ENCODE data around the gene CARD6.
A peak's percentile ranks its signal among the peaks of the same experiment; 100 is the strongest.
"Not testable (repeated sequence)": the region's sequence is repeated elsewhere in the genome, so short reads cannot be mapped to it uniquely, and the experiment has no call there.

CARD6 gene

DNA sequence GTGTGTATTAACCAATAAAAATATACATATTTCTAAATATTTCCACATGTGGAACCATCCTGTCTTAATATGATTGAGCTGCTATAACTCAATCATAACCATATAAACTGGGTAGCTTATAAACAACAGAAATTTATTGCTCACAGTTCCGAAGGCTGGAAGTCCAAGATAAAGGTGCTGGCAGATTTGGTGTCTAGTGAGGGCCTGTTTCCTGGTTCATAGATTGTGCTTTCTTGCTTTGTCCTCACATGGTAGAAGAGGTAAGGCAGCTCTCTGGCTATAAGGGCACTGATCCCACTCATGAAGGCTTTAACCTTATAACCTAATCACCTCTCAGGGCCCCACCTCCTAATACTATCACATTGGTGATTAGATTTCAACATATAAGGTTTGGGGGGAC is 29.0 kb upstream of the CARD6 start:
- Histone ChIP-seq H3K9me3 (ENCODE audit: insufficient read depth, low read length, severe bottlenecking) (no peaks in the 10 kb centered on the region), H3K9ac (ENCODE audit: low read depth, low read length) (no peak overlapping the region)

DNA sequence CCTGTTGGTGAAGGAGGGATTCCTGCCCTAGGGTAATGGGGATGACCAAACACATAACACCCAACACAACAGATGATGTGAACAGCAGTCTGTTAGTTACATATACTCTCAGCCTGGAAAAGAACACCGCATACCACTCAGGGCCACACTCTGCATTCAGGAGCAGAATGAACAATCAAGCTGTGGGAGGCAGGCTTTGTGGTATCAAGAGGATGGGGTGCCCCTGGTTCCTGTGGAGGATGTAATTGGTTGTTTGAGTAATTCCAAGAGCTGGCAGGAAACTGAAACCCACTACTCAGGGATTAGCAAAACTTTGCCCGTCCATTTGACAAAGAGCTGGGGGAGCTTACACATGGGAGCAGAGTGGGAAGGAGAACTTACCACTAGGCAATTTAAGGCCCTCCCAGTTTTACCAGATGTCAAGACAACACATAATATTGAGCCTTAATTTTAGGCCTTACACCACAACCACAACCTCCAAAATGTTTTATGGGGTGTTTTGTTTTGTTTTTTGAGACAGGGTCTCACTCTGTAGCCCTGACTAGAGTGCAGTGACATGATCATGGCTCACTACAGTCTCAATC is 27.4 kb upstream of the CARD6 start:
- no peaks in the 10 kb centered on the region for H3K9me3 ChIP-seq (ENCODE audit: insufficient read depth, low read length, severe bottlenecking)
- DNase-seq (no peak), ATAC-seq (ENCODE audit: insufficient read depth, low read depth) (no peak)
- H4K20me1 ChIP-seq (ENCODE audit: insufficient read depth, low read length), result no peaks in the 10 kb centered on the region
- no peak overlapping the region for H2AFZ ChIP-seq (ENCODE audit: low read depth, low read length)
- H3K79me2 ChIP-seq (ENCODE audit: insufficient read depth, low read length), result no peaks in the 10 kb centered on the region
- H3K9ac ChIP-seq (ENCODE audit: low read depth, low read length), result no peak overlapping the region
- H3K4me3 ChIP-seq (ENCODE audit: low read depth in 1 of 2, low read length in 2 of 2), result no peak overlapping the region
- H3K27me3 ChIP-seq (ENCODE audit: insufficient read depth, low read length, poor library complexity), result no peaks in the 10 kb centered on the region
- H3K4me1 ChIP-seq (ENCODE audit: insufficient read depth, low read length), result no peaks in the 10 kb centered on the region
- H3K27ac ChIP-seq (ENCODE audit: low read length), result no peak overlapping the region
- H3K4me2 ChIP-seq (ENCODE audit: insufficient read depth, low read length), result no peak overlapping the region
- no peaks in the 10 kb centered on the region for H3K36me3 ChIP-seq (ENCODE audit: insufficient read depth, low read length)
- no peak for TF ChIP-seq EZH2 (IDR thresholded peaks at IDR 0.05; ENCODE audit: borderline replicate concordance, low read depth, low read length, severe bottlenecking)
- no peak for TF ChIP-seq CTCF (IDR thresholded peaks at IDR 0.05; ENCODE audit: borderline replicate concordance, extremely low read depth, low read length, poor library complexity, severe bottlenecking)

More for the DNA sequence above, 29.0 kb upstream of the CARD6 start:
- no peaks in the 10 kb centered on the region for H3K79me2 ChIP-seq (ENCODE audit: insufficient read depth, low read length)
- no peak overlapping the region for H2AFZ ChIP-seq (ENCODE audit: low read depth, low read length)
- H3K27me3 ChIP-seq (ENCODE audit: insufficient read depth, low read length, poor library complexity), result no peaks in the 10 kb centered on the region
- no peak overlapping the region for H3K27ac ChIP-seq (ENCODE audit: low read length)
- ATAC-seq (ENCODE audit: insufficient read depth, low read depth) (no peak), DNase-seq (no peak)
- H3K4me1 ChIP-seq (ENCODE audit: insufficient read depth, low read length), result no peaks in the 10 kb centered on the region
- no peak overlapping the region for H3K4me3 ChIP-seq (ENCODE audit: low read depth in 1 of 2, low read length in 2 of 2)
- H3K4me2 ChIP-seq (ENCODE audit: insufficient read depth, low read length), result no peak overlapping the region
- no peaks in the 10 kb centered on the region for H3K36me3 ChIP-seq (ENCODE audit: insufficient read depth, low read length)
- TF ChIP-seq CTCF (IDR thresholded peaks at IDR 0.05; ENCODE audit: borderline replicate concordance, extremely low read depth, low read length, poor library complexity, severe bottlenecking) (no peak), EZH2 (IDR thresholded peaks at IDR 0.05; ENCODE audit: borderline replicate concordance, low read depth, low read length, severe bottlenecking) (no peak)
- no peaks in the 10 kb centered on the region for H4K20me1 ChIP-seq (ENCODE audit: insufficient read depth, low read length)

DNA sequence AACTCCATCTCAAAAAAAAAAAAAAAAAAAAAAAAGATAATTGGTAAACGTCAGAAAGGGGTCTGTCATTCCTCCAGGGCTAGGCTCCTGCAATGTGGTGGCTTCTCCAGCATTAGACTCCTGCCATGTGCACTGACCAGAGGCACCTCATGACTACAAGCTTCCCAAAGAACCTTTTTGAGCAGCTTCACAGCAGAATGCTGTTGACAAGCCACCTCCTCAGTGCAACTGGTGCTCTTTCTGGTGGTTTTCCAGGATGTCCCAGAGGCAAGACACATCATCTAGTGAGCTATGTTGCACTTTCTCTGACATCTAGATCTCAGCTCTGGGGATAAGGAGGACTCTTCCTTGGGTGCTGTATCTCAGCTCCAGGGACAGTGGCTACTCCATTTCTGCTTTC is 17.7 kb upstream of the CARD6 start:
- no peaks in the 10 kb centered on the region for H3K27me3 ChIP-seq (ENCODE audit: insufficient read depth, low read length, poor library complexity)
- no peaks in the 10 kb centered on the region for H3K79me2 ChIP-seq (ENCODE audit: insufficient read depth, low read length)
- ATAC-seq (ENCODE audit: insufficient read depth, low read depth) (no peak), DNase-seq (no peak)
- no peak for TF ChIP-seq CTCF (IDR thresholded peaks at IDR 0.05; ENCODE audit: borderline replicate concordance, extremely low read depth, low read length, poor library complexity, severe bottlenecking)
- no peak for TF ChIP-seq EZH2 (IDR thresholded peaks at IDR 0.05; ENCODE audit: borderline replicate concordance, low read depth, low read length, severe bottlenecking)
- no peak overlapping the region for H3K9ac ChIP-seq (ENCODE audit: low read depth, low read length)
- H2AFZ ChIP-seq (ENCODE audit: low read depth, low read length), result no peak overlapping the region
- H4K20me1 ChIP-seq (ENCODE audit: insufficient read depth, low read length), result peaks cover 5% of the 10 kb centered on the region
- no peak overlapping the region for H3K27ac ChIP-seq (ENCODE audit: low read length)
- H3K4me1 ChIP-seq (ENCODE audit: insufficient read depth, low read length), result no peaks in the 10 kb centered on the region
- no peak overlapping the region for H3K4me3 ChIP-seq (ENCODE audit: low read depth in 1 of 2, low read length in 2 of 2)
- peaks cover 17% of the 10 kb centered on the region; the same call in 1 of the 2 replicates for H3K36me3 ChIP-seq (ENCODE audit: insufficient read depth, low read length)
- no peak overlapping the region for H3K4me2 ChIP-seq (ENCODE audit: insufficient read depth, low read length)
- H3K9me3 ChIP-seq (ENCODE audit: insufficient read depth, low read length, severe bottlenecking), result no peaks in the 10 kb centered on the region

DNA sequence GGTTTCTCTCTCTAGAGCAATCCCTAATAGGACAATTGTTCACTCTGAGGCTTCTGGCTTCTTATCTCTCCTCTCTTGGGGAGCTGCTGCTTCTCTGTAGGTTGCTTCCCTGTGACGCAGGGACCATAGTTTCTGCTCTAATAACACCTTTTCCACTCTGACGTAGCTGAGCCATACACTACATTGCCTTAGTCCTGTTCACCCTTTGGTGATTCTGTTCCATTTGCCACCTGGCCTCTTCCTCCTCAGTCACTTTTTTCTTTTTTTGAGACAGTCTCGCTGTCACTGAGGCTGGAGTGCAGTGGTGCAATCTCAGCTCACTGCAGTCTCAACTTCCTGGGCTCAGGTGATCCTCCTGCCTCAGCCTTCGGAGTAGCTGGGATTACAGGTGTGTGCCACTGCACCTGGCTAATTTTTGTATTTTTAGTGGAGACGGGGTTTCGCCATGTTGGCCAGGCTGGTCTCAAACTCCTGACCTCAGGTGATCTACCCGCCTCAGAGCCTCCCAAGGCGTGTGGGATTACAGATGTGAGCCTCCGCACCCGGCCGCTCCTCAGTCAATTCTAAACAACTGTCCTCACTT is 15.6 kb upstream of the CARD6 start:
- not testable (repeated sequence) for H3K9me3 ChIP-seq (ENCODE audit: insufficient read depth, low read length, severe bottlenecking); H4K20me1 ChIP-seq (ENCODE audit: insufficient read depth, low read length); H3K4me3 ChIP-seq (ENCODE audit: low read depth in 1 of 2, low read length in 2 of 2); H3K27me3 ChIP-seq (ENCODE audit: insufficient read depth, low read length, poor library complexity); H3K4me1 ChIP-seq (ENCODE audit: insufficient read depth, low read length); H3K27ac ChIP-seq (ENCODE audit: low read length); DNase-seq; H3K79me2 ChIP-seq (ENCODE audit: insufficient read depth, low read length); H3K9ac ChIP-seq (ENCODE audit: low read depth, low read length); H3K4me2 ChIP-seq (ENCODE audit: insufficient read depth, low read length); H2AFZ ChIP-seq (ENCODE audit: low read depth, low read length)
- ATAC-seq (ENCODE audit: insufficient read depth, low read depth), result peak; percentile 15; the same call in 1 of the 3 replicates
- peaks cover 35% of the 10 kb centered on the region; the same call in 1 of the 2 replicates for H3K36me3 ChIP-seq (ENCODE audit: insufficient read depth, low read length)
